ENCODE measurements around the gene ZBTB17. TPM values are rescaled to one million over a fixed set of nuclear protein-coding genes. Genes with fewer than 3 reads are reported as not detected.
A peak's percentile ranks its signal among the peaks of the same experiment; 100 is the strongest.

Gene ZBTB17
- total RNA-seq, 1 experiment from 2014 or later = 41.6 TPM

DNA sequence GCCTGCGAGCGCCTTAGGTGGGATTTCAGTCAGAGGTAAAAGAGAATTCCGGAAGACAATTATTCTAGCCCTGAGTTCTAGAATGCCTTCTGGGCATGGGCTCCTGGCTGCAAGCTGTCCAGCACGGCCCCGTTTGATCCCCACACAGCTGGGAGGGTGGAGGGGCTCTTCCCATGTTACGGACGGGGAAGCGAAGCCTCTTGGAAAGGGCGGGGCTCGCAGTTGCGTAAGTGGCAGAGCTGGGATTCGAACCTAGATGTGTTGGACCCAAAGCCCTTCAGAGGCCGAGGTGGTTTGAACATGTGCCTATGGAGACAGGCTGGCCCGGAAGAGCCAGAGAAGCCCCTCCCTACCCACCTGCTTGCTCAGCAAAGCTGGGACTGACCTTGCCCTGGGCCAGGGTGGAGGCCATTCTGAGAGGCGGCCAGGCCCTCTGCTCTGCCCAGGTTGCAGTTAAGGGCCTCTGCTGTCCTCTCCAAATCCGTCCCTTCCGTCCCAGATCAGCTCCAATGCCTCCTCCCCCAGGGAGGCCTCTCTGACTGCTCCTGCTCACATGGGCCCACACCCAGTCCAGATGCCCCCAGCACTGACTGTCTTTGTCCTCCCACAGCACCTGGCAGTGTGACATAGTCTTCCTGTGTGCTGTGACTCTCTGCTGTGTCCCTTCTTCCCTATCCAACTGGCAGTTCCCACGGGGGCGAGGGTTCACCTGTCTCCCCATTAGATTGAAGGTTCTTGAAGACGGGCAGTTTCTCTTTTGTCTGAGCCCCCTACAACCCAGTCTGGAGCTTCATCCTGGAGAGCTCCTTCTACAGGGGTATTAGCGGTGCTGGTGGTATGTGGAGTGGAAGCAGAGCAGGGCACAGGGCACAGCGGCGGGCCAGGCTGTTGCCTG is 43.1 kb upstream of the ZBTB17 start:
- Histone ChIP-seq H3K9me3 (ENCODE audit: control insufficient read depth, insufficient read depth, low read depth, low read length) (no peaks in the 10 kb centered on the region), H3K27me3 (ENCODE audit: control insufficient read depth, insufficient read depth, low read length) (no peaks in the 10 kb centered on the region), H3K27ac (ENCODE audit: low read length) (peak overlapping the region; percentile 7; the same call in 1 of the 2 replicates), H3K36me3 (ENCODE audit: control insufficient read depth, insufficient read depth, low read length) (no peaks in the 10 kb centered on the region), H3K4me1 (ENCODE audit: control insufficient read depth, insufficient read depth, low read length) (peaks cover 30% of the 10 kb centered on the region), H3K4me3 (ENCODE audit: low read depth in 2 of 2, low read length in 2 of 2) (no peak overlapping the region)
- TF ChIP-seq REST (IDR thresholded peaks at IDR 0.05; ENCODE audit: insufficient read depth in 1 of 2, low read depth in 2 of 2, low read length in 1 of 2) = no peak
- no peak for TF ChIP-seq TCF7L2 (IDR thresholded peaks at IDR 0.05; ENCODE audit: low read depth, low read length)
- no peak for TF ChIP-seq SIN3A (IDR thresholded peaks at IDR 0.05; ENCODE audit: borderline replicate concordance, insufficient read depth, low read depth, low read length)
- no peak for TF ChIP-seq POLR2AphosphoS5 (IDR thresholded peaks at IDR 0.05; ENCODE audit: low read depth, low read length)
- TF ChIP-seq CTCF (IDR thresholded peaks at IDR 0.05) = no peak
- BruUV-seq (replicated peaks) = no TSS peak
- DNase-seq (ENCODE audit: low read depth, low spot score) (no peak), ATAC-seq (no peak)
- POLR2A ChIA-PET = no interaction called here
- CTCF ChIA-PET = interaction anchor here (0.6 kb wide), 1 partner anchor 155 kb away, joined by 9 read pairs; no protein-coding TSS in a partner anchor
- in situ Hi-C loops (cut with HindIII; ENCODE audit: low pct_unique_long_range_greater_than_20kb, low sequenced_read_pairs) = no loop called here
- intact Hi-C loops (cut with micrococcal nuclease; ENCODE audit: unreplicated experiment) = no loop called here

DNA sequence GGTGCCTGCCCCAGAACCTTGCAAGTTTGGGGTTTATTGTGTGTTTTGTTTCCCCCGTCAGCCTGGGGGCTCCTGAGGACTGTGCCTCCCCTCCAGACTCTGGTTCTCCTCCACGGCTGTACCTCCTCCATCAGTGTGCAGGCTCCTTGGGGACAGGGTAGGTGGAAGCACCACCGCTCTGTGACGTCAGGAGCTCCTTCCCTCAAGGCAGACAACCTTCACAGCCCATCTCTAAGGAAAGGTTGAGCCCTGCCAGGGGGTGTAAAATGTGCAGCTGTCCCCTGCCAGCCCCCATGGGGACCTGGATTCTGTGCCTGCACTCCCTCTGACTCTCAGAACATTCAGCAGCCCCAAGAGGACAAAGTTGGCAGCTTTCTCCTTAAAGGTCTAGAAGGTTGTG is 42.4 kb upstream of the ZBTB17 start:
- TF ChIP-seq SIN3A (IDR thresholded peaks at IDR 0.05; ENCODE audit: borderline replicate concordance, insufficient read depth, low read depth, low read length) = no peak
- no peak for TF ChIP-seq CTCF (IDR thresholded peaks at IDR 0.05)
- TF ChIP-seq POLR2AphosphoS5 (IDR thresholded peaks at IDR 0.05; ENCODE audit: low read depth, low read length) = no peak
- no peak for TF ChIP-seq REST (IDR thresholded peaks at IDR 0.05; ENCODE audit: insufficient read depth in 1 of 2, low read depth in 2 of 2, low read length in 1 of 2)
- no peak for TF ChIP-seq TCF7L2 (IDR thresholded peaks at IDR 0.05; ENCODE audit: low read depth, low read length)
- CTCF ChIA-PET = no interaction called here
- Histone ChIP-seq H3K9me3 (ENCODE audit: control insufficient read depth, insufficient read depth, low read depth, low read length) (no peaks in the 10 kb centered on the region), H3K4me1 (ENCODE audit: control insufficient read depth, insufficient read depth, low read length) (peaks cover 37% of the 10 kb centered on the region), H3K4me3 (ENCODE audit: low read depth in 2 of 2, low read length in 2 of 2) (no peak overlapping the region), H3K27me3 (ENCODE audit: control insufficient read depth, insufficient read depth, low read length) (no peaks in the 10 kb centered on the region), H3K27ac (ENCODE audit: low read length) (no peak overlapping the region), H3K36me3 (ENCODE audit: control insufficient read depth, insufficient read depth, low read length) (no peaks in the 10 kb centered on the region)
- ATAC-seq (no peak), DNase-seq (ENCODE audit: low read depth, low spot score) (no peak)
- in situ Hi-C loops (cut with HindIII; ENCODE audit: low pct_unique_long_range_greater_than_20kb, low sequenced_read_pairs) = no loop called here
- BruUV-seq (replicated peaks) = no TSS peak
- intact Hi-C loops (cut with micrococcal nuclease; ENCODE audit: unreplicated experiment) = no loop called here
- POLR2A ChIA-PET = no interaction called here

Data from Panc1 (cell line).